MCF 10A (cell line): ENCODE results near the gene SBSN. TPM values are rescaled to one million over a fixed set of nuclear protein-coding genes. Genes with fewer than 3 reads are reported as not detected.
A peak's percentile ranks its signal among the peaks of the same experiment; 100 is the strongest.

ENCODE experiments used
- BruUV-seq: library from RNA; stranded (reverse); fragments of 400-500 nt; replicated peaks from 2 replicates; lab custom pipeline; 2021; lab: Mats Ljungman, UMichigan
- CTCF ChIA-PET: fragments of 300-600 bp; sonication (Branson Sonifier 250); formaldehyde crosslinking; extraction: SDS; loops from one replicate; lab custom pipeline; 2021; ENCODE audit warnings: antibody characterized with exemption, inconsistent platforms; lab: Yijun Ruan, JAX
- POLR2A ChIA-PET: fragments of 300-600, 350-650 bp; sonication (Branson Sonifier 250); formaldehyde crosslinking; extraction: SDS; loops from one replicate; lab custom pipeline; 2020; ENCODE audit warnings: antibody characterized with exemption, inconsistent platforms; lab: Yijun Ruan, JAX
- DNase-seq: peaks from one replicate; pipeline ENCODE4 v3.0.0-alpha.2; 2018; ENCODE audit not compliant: unreplicated experiment
- H3K27ac Mint-ChIP-seq: one replicate; pipeline ENCODE4 v1.8.0; 2022; ENCODE audit warnings: mild to moderate bottlenecking, low read depth, mixed read lengths; ENCODE audit not compliant: unreplicated experiment
- H3K27me3 Mint-ChIP-seq: one replicate; pipeline ENCODE4 v1.8.0; 2022; ENCODE audit warnings: mixed read lengths; ENCODE audit not compliant: insufficient read depth, unreplicated experiment
- H3K36me3 Mint-ChIP-seq: one replicate; pipeline ENCODE4 v1.8.0; 2022; ENCODE audit warnings: mild to moderate bottlenecking, moderate library complexity, mixed read lengths; ENCODE audit not compliant: insufficient read depth, unreplicated experiment
- H3K4me1 Mint-ChIP-seq: one replicate; pipeline ENCODE4 v1.8.0; 2022; ENCODE audit warnings: mixed read lengths; ENCODE audit not compliant: insufficient read depth, unreplicated experiment
- H3K4me3 Mint-ChIP-seq: one replicate; pipeline ENCODE4 v1.8.0; 2022; ENCODE audit warnings: mild to moderate bottlenecking, moderate library complexity, mixed read lengths; ENCODE audit not compliant: unreplicated experiment
- H3K9me3 Mint-ChIP-seq: one replicate; pipeline ENCODE4 v1.8.0; 2022; ENCODE audit warnings: mixed read lengths; ENCODE audit not compliant: unreplicated experiment
- intact Hi-C: fragments of 100-400 bp; cut with micrococcal nuclease; formaldehyde crosslinking; loops from 2 replicates; pipeline ENCODE4 v1.14.1; 2022
- total RNA-seq: library from RNA; stranded (reverse); gene quantifications from 2 replicates; pipeline ENCODE4 v1.2.3, GENCODE V29; 2022
- TF ChIP-seq, protein P1 (sequence below): fragments of 200-600 bp; IDR thresholded peaks from one replicate; pipeline ENCODE4 v1.8.0; 2022; ENCODE audit warnings: antibody characterized with exemption, mild to moderate bottlenecking; ENCODE audit not compliant: unreplicated experiment

SBSN gene
- total RNA-seq, 1 experiment from 2014 or later, result not detected

DNA sequence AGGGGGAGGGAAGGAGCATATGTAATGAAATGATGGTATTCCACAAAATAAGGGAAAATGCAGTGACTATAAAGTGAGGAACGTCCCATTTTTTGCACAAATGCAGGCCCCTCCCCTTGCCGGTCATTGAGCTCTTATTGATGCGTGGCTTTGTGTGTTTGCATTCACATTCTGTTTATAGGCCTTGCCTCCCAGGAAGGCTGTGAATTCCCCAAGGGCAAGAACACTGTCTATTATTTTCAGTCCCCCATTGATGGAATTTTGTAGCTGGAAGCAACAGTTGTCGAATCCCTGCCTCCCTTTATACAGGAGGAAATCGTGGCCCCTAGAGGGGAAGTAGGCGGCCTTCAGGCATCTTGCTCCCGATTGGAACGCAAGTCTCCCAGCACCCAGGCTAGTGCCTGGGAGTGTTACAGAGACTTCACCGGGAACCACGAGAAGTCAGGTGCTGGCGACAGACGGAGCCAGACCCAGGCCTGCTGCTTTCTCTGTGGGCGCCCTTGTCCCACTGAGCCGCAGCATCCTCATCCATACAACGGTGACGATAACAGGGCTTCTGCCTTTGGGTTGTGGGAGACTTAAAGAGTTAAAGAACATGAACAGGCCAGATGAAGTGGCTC is 6.9 kb downstream of the SBSN start:
- ChIA-PET CTCF (interaction anchor here (2.0 to 4.0 kb wide), 2 partner anchors 11 to 28 kb away, joined by 8 to 19 read pairs; no protein-coding TSS in a partner anchor), POLR2A (no interaction called here)
- Mint-ChIP-seq H3K9me3 (no peaks in the 10 kb centered on the region), H3K36me3 (peaks cover 3% of the 10 kb centered on the region), H3K4me3 (no peak overlapping the region), H3K27me3 (no peaks in the 10 kb centered on the region), H3K4me1 (peaks cover 19% of the 10 kb centered on the region), H3K27ac (no peak overlapping the region)
- DNase-seq, result no peak
- intact Hi-C loops, result no loop called here
- TF ChIP-seq, protein P1, sequence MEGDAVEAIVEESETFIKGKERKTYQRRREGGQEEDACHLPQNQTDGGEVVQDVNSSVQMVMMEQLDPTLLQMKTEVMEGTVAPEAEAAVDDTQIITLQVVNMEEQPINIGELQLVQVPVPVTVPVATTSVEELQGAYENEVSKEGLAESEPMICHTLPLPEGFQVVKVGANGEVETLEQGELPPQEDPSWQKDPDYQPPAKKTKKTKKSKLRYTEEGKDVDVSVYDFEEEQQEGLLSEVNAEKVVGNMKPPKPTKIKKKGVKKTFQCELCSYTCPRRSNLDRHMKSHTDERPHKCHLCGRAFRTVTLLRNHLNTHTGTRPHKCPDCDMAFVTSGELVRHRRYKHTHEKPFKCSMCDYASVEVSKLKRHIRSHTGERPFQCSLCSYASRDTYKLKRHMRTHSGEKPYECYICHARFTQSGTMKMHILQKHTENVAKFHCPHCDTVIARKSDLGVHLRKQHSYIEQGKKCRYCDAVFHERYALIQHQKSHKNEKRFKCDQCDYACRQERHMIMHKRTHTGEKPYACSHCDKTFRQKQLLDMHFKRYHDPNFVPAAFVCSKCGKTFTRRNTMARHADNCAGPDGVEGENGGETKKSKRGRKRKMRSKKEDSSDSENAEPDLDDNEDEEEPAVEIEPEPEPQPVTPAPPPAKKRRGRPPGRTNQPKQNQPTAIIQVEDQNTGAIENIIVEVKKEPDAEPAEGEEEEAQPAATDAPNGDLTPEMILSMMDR, result no peak
- no TSS peak for BruUV-seq

DNA sequence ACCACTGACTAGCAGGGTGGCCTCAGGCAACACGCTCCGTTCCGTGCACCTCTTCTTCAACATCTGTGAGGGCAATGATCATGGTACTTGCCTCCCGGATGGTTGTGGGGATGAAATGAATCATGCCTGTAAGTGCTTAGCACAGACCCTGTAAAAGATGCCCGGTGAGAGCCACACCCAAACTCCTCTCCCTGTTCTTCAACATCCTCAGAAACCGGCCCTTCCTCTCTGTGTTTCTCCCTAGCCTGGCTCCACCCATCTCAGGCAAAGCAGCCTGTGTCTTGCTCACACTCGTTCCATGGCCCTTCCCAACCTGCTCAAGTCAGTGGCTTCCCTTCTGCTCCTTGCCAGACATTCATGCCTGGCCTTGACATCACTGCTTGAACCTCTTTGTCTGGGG is 8.8 kb downstream of the SBSN start:
- DNase-seq, result peak; percentile 61
- H3K9me3 Mint-ChIP-seq, result no peaks in the 10 kb centered on the region
- POLR2A ChIA-PET, result interaction anchor here (0.6 kb wide), 1 partner anchor 9 kb away, joined by 3 read pairs; no protein-coding TSS in a partner anchor
- TF ChIP-seq, protein P1, result no peak
- H3K4me1 Mint-ChIP-seq, result peaks cover 19% of the 10 kb centered on the region
- no peaks in the 10 kb centered on the region for H3K27me3 Mint-ChIP-seq
- peak overlapping the region; percentile 14 for H3K27ac Mint-ChIP-seq
- intact Hi-C loops, result loop anchor here (2.0 kb wide), 1 partner anchor 26 kb away; the partner anchor contains the start of gene TMEM147
- H3K36me3 Mint-ChIP-seq, result no peaks in the 10 kb centered on the region
- BruUV-seq, result no TSS peak
- H3K4me3 Mint-ChIP-seq, result no peak overlapping the region
- CTCF ChIA-PET, result interaction anchor here (4.0 kb wide), 1 partner anchor 9 kb away, joined by 19 read pairs; no protein-coding TSS in a partner anchor

DNA sequence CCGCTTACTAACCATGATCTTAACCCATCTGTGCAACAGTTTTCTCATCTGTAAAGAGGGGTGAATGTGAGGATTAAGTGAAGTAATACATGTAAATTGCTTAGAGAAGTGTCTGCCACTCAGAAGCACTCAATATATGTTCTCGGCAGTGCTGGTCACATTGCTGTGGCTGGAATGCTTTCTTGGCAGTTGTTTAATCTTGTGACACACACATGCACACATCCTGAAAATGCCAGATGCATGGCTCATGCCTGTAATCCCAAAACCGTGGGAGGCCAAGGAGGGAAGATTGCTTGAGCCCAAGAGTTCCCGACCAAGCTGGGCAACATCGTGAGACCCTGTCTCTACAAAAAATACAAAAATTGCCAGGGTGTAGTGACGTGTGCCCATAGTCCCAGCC is 9.8 kb downstream of the SBSN start:
- Mint-ChIP-seq H3K9me3 (no peaks in the 10 kb centered on the region), H3K36me3 (no peaks in the 10 kb centered on the region), H3K27me3 (no peaks in the 10 kb centered on the region), H3K4me1 (peaks cover 27% of the 10 kb centered on the region), H3K27ac (peak overlapping the region; percentile 73), H3K4me3 (no peak overlapping the region)
- intact Hi-C loops, result loop anchor here (2.0 kb wide), 1 partner anchor 26 kb away; the partner anchor contains the start of gene TMEM147
- TF ChIP-seq, protein P1, result no peak
- no TSS peak for BruUV-seq
- ChIA-PET CTCF (interaction anchor here (0.6 to 4.0 kb wide), 5 partner anchors 8 to 309 kb away, joined by 3 to 19 read pairs (median 3); no protein-coding TSS in a partner anchor), POLR2A (interaction anchor here (0.7 to 1.2 kb wide), 2 partner anchors 130 to 230 kb away, joined by 3 read pairs; partner anchors contain the start of genes COX6B1 and LIN37)
- DNase-seq, result peak; percentile 91

DNA sequence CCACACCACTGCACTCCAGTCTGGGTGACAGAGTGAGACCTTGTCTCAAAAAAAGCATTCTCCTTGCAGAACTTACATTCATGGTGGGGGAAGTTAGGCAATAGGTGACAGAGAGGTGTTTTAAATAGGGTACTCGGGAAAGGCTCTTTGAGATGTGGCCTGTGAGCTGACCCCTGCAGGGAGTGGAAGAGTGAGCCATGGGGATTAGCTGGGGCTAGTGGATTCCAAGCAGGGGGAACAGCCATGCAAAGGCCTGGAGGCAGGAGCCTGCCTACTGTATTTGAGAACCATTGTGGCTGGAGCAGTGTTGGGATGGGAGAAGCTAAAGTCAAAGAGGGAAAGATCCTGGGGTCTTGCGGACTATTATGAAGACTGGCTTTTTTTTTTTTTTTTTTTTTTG is 10.8 kb downstream of the SBSN start:
- TF ChIP-seq, protein P1, result no peak
- Mint-ChIP-seq H3K27me3 (no peaks in the 10 kb centered on the region), H3K9me3 (no peaks in the 10 kb centered on the region), H3K36me3 (no peaks in the 10 kb centered on the region), H3K4me1 (peaks cover 29% of the 10 kb centered on the region), H3K27ac (no peak overlapping the region), H3K4me3 (no peak overlapping the region)
- CTCF ChIA-PET, result interaction anchor here (0.8 to 1.8 kb wide), 4 partner anchors 12 to 164 kb away, joined by 3 to 9 read pairs (median 5); no protein-coding TSS in a partner anchor
- DNase-seq, result no peak
- intact Hi-C loops, result no loop called here
- POLR2A ChIA-PET, result no interaction called here
- no TSS peak for BruUV-seq
